ENCODE measurements around the gene KIF20A. TPM values are rescaled to one million over a fixed set of nuclear protein-coding genes. Genes with fewer than 3 reads are reported as not detected.

Gene KIF20A
- total RNA-seq: 26.7 and 28.8 TPM in 2 replicates
- long read RNA-seq, transcript KIF20A-201 (19 exons, 3,201 nt): major isoform, 231 of 283 reads
- long read RNA-seq, partial matches to known transcripts: 30 of 283 reads
- long read RNA-seq, other reads (novel, unspliced or antisense): 22 of 283 reads

GRCh38 chr5:138178516-138179276 is at the start of gene KIF20A, which contains the start of gene BRD8:
KIF20A (plus strand) TSS chr5:138179112; CDS start chr5:138179681, 569 bp downstream.
BRD8 (minus strand) TSS chr5:138178630; CDS start chr5:138178614, 16 bp downstream.
- peaks cover 7% of the 10 kb centered on the region for H3K36me3 Mint-ChIP-seq (ENCODE audit: insufficient read depth)
- peak; percentile 84 for DNase-seq (ENCODE audit: low spot score, unreplicated experiment)
- no peak within 1 kb of the TSS for H3K27ac Mint-ChIP-seq
- H3K9me3 Mint-ChIP-seq (ENCODE audit: low read depth): no peaks in the 10 kb centered on the region
- no peak within 1 kb of the TSS for H3K4me3 Mint-ChIP-seq (ENCODE audit: low read depth)
- H3K4me1 Mint-ChIP-seq (ENCODE audit: low read depth): peaks cover 4% of the 10 kb centered on the region
- H3K27me3 Mint-ChIP-seq: no peaks in the 10 kb centered on the region
- no peak for TF ChIP-seq CTCF (IDR thresholded peaks at IDR 0.05; ENCODE audit: unreplicated experiment)

GRCh38 chr5:138129347-138129746 is 49.6 kb upstream of the KIF20A start:
- Mint-ChIP-seq H3K9me3 (ENCODE audit: low read depth) (no peaks in the 10 kb centered on the region), H3K27ac (no peak overlapping the region), H3K27me3 (no peaks in the 10 kb centered on the region), H3K4me1 (ENCODE audit: low read depth) (no peaks in the 10 kb centered on the region), H3K36me3 (ENCODE audit: insufficient read depth) (no peaks in the 10 kb centered on the region), H3K4me3 (ENCODE audit: low read depth) (no peak overlapping the region)
- no peak for DNase-seq (ENCODE audit: low spot score, unreplicated experiment)
- no peak for TF ChIP-seq CTCF (IDR thresholded peaks at IDR 0.05; ENCODE audit: unreplicated experiment)

GRCh38 chr5:138132543-138132942 is 46.4 kb upstream of the KIF20A start:
- DNase-seq (ENCODE audit: low spot score, unreplicated experiment): no peak
- Mint-ChIP-seq H3K9me3 (ENCODE audit: low read depth) (no peaks in the 10 kb centered on the region), H3K36me3 (ENCODE audit: insufficient read depth) (no peaks in the 10 kb centered on the region), H3K4me1 (ENCODE audit: low read depth) (no peaks in the 10 kb centered on the region), H3K4me3 (ENCODE audit: low read depth) (no peak overlapping the region), H3K27me3 (no peaks in the 10 kb centered on the region), H3K27ac (no peak overlapping the region)
- no peak for TF ChIP-seq CTCF (IDR thresholded peaks at IDR 0.05; ENCODE audit: unreplicated experiment)

GRCh38 chr5:138138949-138139780 is 39.7 kb upstream of the KIF20A start, which contains the start of gene NME5:
NME5 (minus strand) TSS chr5:138139428; CDS start chr5:138138780, 648 bp downstream.
- Mint-ChIP-seq H3K27ac (peak within 1 kb of the TSS; percentile 33), H3K4me1 (ENCODE audit: low read depth) (peaks cover 5% of the 10 kb centered on the region), H3K4me3 (ENCODE audit: low read depth) (peak within 1 kb of the TSS; percentile 82), H3K36me3 (ENCODE audit: insufficient read depth) (no peaks in the 10 kb centered on the region), H3K27me3 (no peaks in the 10 kb centered on the region), H3K9me3 (ENCODE audit: low read depth) (no peaks in the 10 kb centered on the region)
- DNase-seq (ENCODE audit: low spot score, unreplicated experiment): peak; percentile 57
- TF ChIP-seq CTCF (IDR thresholded peaks at IDR 0.05; ENCODE audit: unreplicated experiment): no peak

GRCh38 chr5:138139781-138140090 is 39.2 kb upstream of the KIF20A start:
- no peak for DNase-seq (ENCODE audit: low spot score, unreplicated experiment)
- TF ChIP-seq CTCF (IDR thresholded peaks at IDR 0.05; ENCODE audit: unreplicated experiment): no peak
- Mint-ChIP-seq H3K36me3 (ENCODE audit: insufficient read depth) (no peaks in the 10 kb centered on the region), H3K4me3 (ENCODE audit: low read depth) (peak overlapping the region; percentile 82), H3K4me1 (ENCODE audit: low read depth) (peaks cover 5% of the 10 kb centered on the region), H3K27me3 (no peaks in the 10 kb centered on the region), H3K27ac (peak overlapping the region; percentile 33), H3K9me3 (ENCODE audit: low read depth) (no peaks in the 10 kb centered on the region)

All from progenitor cell of endocrine pancreas (in vitro differentiated cells).